Embryonic facial prominence (tissue), 1 donor: Measurements from ENCODE around the gene MRE11.
"Not testable (repeated sequence)": the region's sequence is repeated elsewhere in the genome, so short reads cannot be mapped to it uniquely, and the experiment has no call there.

Source experiments
- DNase-seq: peaks from one replicate; pipeline ENCODE4 v3.0.0-alpha.2; 2016; ENCODE audit errors: extremely low spot score

MRE11 gene

GRCh38 chr11:94506513-94506912 is 12.9 kb upstream of the MRE11 start:
- not testable (repeated sequence) for DNase-seq

- DNase-seq = peak; percentile 40
Observed at GRCh38 chr11:94504689-94505293, 11.1 kb upstream of the MRE11 start.

- DNase-seq = no peak
Observed at GRCh38 chr11:94501522-94501921, 7.9 kb upstream of the MRE11 start.

GRCh38 chr11:94500181-94500580 is 6.5 kb upstream of the MRE11 start:
- DNase-seq = no peak

GRCh38 chr11:94494126-94494680 is 559 bp upstream of the MRE11 start:
- no peak for DNase-seq

GRCh38 chr11:94486068-94486467 is 7.6 kb downstream of the MRE11 start:
- DNase-seq = no peak

- DNase-seq = no peak
Observed at GRCh38 chr11:94481342-94481741, 12.3 kb downstream of the MRE11 start.

- no peak for DNase-seq
Observed at GRCh38 chr11:94477624-94478023, 16.0 kb downstream of the MRE11 start.

- no peak for DNase-seq
Observed at GRCh38 chr11:94472916-94473799, 20.5 kb downstream of the MRE11 start.

- DNase-seq = no peak
Observed at GRCh38 chr11:94469416-94469815, 24.2 kb downstream of the MRE11 start.

- DNase-seq = no peak
Observed at GRCh38 chr11:94459576-94459975, 34.1 kb downstream of the MRE11 start.

GRCh38 chr11:94457118-94458029 is 36.3 kb downstream of the MRE11 start:
- DNase-seq = no peak

GRCh38 chr11:94455861-94456260 is 37.8 kb downstream of the MRE11 start:
- DNase-seq = no peak

- no peak for DNase-seq
Observed at GRCh38 chr11:94454301-94454700, 39.3 kb downstream of the MRE11 start.

GRCh38 chr11:94452988-94453387 is 40.7 kb downstream of the MRE11 start:
- DNase-seq = no peak

- no peak for DNase-seq
Observed at GRCh38 chr11:94450048-94450447, 43.6 kb downstream of the MRE11 start.

GRCh38 chr11:94449437-94449836 is 44.2 kb downstream of the MRE11 start:
- no peak for DNase-seq

GRCh38 chr11:94449029-94449428 is 44.6 kb downstream of the MRE11 start:
- DNase-seq = no peak

- no peak for DNase-seq
Observed at GRCh38 chr11:94447149-94447548, 46.5 kb downstream of the MRE11 start.

GRCh38 chr11:94445641-94446040 is 48.0 kb downstream of the MRE11 start:
- no peak for DNase-seq

GRCh38 chr11:94433049-94433448 is 60.6 kb downstream of the MRE11 start:
- no peak for DNase-seq

GRCh38 chr11:94424662-94425061 is 69.0 kb downstream of the MRE11 start:
- DNase-seq = no peak
